ENCODE results near the gene GFY. TPM values are rescaled to one million over a fixed set of nuclear protein-coding genes. Genes with fewer than 3 reads are reported as not detected.

Gene GFY
- total and polyA plus RNA-seq, 2 experiments from 2014 or later, result 1.2 TPM; not detected in 1

DNA sequence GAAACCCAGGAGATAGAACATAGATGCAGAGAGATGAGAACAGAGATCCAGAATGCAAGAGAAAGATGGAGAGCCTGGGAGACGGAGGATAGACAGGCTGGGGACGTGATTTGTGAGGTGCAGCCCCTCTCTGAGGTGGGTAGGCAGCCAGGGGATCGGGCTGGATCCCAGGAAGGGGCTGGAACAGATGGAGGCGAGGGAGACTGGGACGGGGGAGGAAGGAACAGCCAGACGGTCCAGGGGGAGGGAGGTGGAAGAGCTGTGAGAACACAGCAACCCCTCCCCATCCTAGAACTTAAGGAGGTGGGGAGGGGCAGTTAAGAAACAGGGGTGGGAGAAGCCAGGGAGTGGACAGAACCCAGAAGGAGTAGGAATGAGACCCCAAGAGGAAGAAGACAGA, 13.1 kb downstream of the GFY start:
- TF ChIP-seq, protein P1, sequence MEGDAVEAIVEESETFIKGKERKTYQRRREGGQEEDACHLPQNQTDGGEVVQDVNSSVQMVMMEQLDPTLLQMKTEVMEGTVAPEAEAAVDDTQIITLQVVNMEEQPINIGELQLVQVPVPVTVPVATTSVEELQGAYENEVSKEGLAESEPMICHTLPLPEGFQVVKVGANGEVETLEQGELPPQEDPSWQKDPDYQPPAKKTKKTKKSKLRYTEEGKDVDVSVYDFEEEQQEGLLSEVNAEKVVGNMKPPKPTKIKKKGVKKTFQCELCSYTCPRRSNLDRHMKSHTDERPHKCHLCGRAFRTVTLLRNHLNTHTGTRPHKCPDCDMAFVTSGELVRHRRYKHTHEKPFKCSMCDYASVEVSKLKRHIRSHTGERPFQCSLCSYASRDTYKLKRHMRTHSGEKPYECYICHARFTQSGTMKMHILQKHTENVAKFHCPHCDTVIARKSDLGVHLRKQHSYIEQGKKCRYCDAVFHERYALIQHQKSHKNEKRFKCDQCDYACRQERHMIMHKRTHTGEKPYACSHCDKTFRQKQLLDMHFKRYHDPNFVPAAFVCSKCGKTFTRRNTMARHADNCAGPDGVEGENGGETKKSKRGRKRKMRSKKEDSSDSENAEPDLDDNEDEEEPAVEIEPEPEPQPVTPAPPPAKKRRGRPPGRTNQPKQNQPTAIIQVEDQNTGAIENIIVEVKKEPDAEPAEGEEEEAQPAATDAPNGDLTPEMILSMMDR (conservative IDR thresholded peaks at IDR 0.05; ENCODE audit: low read depth in 2 of 2), result no peak
- TF ChIP-seq ZNF114 (CRISPR knock-in tag; IDR thresholded peaks at IDR 0.05), result no peak
- no peak for TF ChIP-seq EZH2phosphoT487 (IDR thresholded peaks at IDR 0.05; ENCODE audit: unreplicated experiment)
- no peak for TF ChIP-seq POLR2AphosphoS5 (IDR thresholded peaks at IDR 0.05; ENCODE audit: low read depth)
- TF ChIP-seq STAT1 (IDR thresholded peaks at IDR 0.05; ENCODE audit: unreplicated experiment), result no peak
- TF ChIP-seq NANOG (IDR thresholded peaks at IDR 0.05; ENCODE audit: borderline replicate concordance), result no peak
- no peak for TF ChIP-seq CREB1 (CRISPR knock-in tag; IDR thresholded peaks at IDR 0.05; ENCODE audit: low read depth)
- TF ChIP-seq, protein P2, sequence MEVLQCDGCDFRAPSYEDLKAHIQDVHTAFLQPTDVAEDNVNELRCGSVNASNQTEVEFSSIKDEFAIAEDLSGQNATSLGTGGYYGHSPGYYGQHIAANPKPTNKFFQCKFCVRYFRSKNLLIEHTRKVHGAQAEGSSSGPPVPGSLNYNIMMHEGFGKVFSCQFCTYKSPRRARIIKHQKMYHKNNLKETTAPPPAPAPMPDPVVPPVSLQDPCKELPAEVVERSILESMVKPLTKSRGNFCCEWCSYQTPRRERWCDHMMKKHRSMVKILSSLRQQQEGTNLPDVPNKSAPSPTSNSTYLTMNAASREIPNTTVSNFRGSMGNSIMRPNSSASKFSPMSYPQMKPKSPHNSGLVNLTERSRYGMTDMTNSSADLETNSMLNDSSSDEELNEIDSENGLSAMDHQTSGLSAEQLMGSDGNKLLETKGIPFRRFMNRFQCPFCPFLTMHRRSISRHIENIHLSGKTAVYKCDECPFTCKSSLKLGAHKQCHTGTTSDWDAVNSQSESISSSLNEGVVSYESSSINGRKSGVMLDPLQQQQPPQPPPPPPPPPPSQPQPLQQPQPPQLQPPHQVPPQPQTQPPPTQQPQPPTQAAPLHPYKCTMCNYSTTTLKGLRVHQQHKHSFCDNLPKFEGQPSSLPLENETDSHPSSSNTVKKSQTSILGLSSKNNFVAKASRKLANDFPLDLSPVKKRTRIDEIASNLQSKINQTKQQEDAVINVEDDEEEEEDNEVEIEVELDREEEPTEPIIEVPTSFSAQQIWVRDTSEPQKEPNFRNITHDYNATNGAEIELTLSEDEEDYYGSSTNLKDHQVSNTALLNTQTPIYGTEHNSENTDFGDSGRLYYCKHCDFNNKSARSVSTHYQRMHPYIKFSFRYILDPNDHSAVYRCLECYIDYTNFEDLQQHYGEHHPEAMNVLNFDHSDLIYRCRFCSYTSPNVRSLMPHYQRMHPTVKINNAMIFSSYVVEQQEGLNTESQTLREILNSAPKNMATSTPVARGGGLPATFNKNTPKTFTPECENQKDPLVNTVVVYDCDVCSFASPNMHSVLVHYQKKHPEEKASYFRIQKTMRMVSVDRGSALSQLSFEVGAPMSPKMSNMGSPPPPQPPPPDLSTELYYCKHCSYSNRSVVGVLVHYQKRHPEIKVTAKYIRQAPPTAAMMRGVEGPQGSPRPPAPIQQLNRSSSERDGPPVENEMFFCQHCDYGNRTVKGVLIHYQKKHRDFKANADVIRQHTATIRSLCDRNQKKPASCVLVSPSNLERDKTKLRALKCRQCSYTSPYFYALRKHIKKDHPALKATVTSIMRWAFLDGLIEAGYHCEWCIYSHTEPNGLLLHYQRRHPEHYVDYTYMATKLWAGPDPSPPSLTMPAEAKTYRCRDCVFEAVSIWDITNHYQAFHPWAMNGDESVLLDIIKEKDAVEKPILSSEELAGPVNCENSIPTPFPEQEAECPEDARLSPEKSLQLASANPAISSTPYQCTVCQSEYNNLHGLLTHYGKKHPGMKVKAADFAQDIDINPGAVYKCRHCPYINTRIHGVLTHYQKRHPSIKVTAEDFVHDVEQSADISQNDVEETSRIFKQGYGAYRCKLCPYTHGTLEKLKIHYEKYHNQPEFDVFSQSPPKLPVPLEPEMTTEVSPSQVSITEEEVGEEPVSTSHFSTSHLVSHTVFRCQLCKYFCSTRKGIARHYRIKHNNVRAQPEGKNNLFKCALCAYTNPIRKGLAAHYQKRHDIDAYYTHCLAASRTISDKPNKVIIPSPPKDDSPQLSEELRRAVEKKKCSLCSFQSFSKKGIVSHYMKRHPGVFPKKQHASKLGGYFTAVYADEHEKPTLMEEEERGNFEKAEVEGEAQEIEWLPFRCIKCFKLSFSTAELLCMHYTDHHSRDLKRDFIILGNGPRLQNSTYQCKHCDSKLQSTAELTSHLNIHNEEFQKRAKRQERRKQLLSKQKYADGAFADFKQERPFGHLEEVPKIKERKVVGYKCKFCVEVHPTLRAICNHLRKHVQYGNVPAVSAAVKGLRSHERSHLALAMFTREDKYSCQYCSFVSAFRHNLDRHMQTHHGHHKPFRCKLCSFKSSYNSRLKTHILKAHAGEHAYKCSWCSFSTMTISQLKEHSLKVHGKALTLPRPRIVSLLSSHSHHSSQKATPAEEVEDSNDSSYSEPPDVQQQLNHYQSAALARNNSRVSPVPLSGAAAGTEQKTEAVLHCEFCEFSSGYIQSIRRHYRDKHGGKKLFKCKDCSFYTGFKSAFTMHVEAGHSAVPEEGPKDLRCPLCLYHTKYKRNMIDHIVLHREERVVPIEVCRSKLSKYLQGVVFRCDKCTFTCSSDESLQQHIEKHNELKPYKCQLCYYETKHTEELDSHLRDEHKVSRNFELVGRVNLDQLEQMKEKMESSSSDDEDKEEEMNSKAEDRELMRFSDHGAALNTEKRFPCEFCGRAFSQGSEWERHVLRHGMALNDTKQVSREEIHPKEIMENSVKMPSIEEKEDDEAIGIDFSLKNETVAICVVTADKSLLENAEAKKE (CRISPR knock-in tag; IDR thresholded peaks at IDR 0.05), result no peak
- no peak for TF ChIP-seq ETS1 (IDR thresholded peaks at IDR 0.05)
- no peak for TF ChIP-seq JUNB (IDR thresholded peaks at IDR 0.05; ENCODE audit: unreplicated experiment)
- TF ChIP-seq REST (IDR thresholded peaks at IDR 0.05; ENCODE audit: unreplicated experiment), result no peak
- TF ChIP-seq ZNF331 (CRISPR knock-in tag; IDR thresholded peaks at IDR 0.05; ENCODE audit: low read depth), result no peak
- TF ChIP-seq EZH2 (IDR thresholded peaks at IDR 0.05; ENCODE audit: low read depth, unreplicated experiment), result no peak
- Mint-ChIP-seq H3K9me3 (peaks cover 5% of the 10 kb centered on the region), H3K27ac (no peak overlapping the region), H3K27me3 (ENCODE audit: insufficient read depth, low read depth, poor library complexity) (peaks cover 83% of the 10 kb centered on the region), H3K36me3 (ENCODE audit: low read depth) (no peaks in the 10 kb centered on the region; the same call in 2 of the 3 replicates), H3K4me1 (peaks cover 41% of the 10 kb centered on the region), H3K4me3 (no peak overlapping the region; the same call in 2 of the 3 replicates)
- no peak overlapping the region for H3K27ac ChIP-seq (ENCODE audit: low read depth)
- no peaks in the 10 kb centered on the region for H4K20me1 ChIP-seq (replicated peaks; ENCODE audit: insufficient read depth)
- no peaks in the 10 kb centered on the region for H3K9me2 ChIP-seq (ENCODE audit: insufficient read depth)
- peaks cover 71% of the 10 kb centered on the region for H3K27me3 ChIP-seq (ENCODE audit: insufficient read depth)
- H3K4me3 ChIP-seq, result no peak overlapping the region
- H3F3A ChIP-seq (replicated peaks; ENCODE audit: low read depth), result peaks cover 27% of the 10 kb centered on the region
- no peak overlapping the region for H2AFZ ChIP-seq
- no peaks in the 10 kb centered on the region for H3K79me2 ChIP-seq (replicated peaks; ENCODE audit: insufficient read depth)
- no peak overlapping the region for H3K4me2 ChIP-seq
- DNase-seq (ENCODE audit: low spot score), result no peak
- H3K36me3 ChIP-seq (ENCODE audit: insufficient read depth), result no peaks in the 10 kb centered on the region
- no peak for ATAC-seq
- H3K4me1 ChIP-seq (ENCODE audit: insufficient read depth), result peaks cover 27% of the 10 kb centered on the region
